ENCODE results near the gene SLC22A3. TPM values are rescaled to one million over a fixed set of nuclear protein-coding genes. Genes with fewer than 3 reads are reported as not detected.

SLC22A3 gene
- total RNA-seq, 1 experiment from 2014 or later: 0.09 TPM

DNA sequence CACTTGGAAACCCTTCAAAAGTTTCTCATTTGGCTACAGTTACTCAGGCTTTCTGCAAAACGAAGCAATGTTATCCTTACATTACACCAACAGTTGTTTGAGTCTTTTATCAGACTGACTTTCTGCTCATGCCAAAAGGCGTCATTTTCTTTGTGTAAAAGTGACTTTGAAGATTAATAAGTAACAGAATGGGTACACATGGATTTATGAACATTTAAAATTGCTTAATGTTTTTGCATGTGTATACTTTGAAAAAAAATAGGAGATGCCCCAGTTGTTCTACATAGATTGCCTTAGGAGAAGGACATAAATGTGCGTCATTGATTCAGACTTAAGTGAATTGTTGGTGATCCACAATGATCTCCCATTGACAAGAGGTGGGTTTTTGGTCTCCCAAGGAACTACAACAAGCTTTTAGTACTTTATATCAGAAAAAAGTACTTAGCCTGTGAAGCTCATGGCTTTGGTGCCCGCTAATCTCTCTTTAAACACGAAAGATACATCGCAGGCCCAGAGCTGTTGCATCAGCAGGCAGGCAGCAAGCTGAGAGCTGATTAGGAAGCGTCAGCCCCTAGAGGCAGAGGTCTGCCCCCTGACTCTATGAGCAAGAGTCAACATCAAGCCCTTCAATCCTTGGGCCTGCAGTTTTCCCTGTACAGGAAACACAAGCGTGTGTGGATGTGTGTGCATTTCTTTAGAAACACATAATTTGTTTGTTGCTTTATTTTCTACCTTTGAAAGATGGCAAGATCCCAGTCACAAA lies 45.9 kb downstream of the SLC22A3 start:
- Mint-ChIP-seq H3K4me3 (ENCODE audit: unreplicated experiment) (no peak overlapping the region), H3K27me3 (ENCODE audit: insufficient read depth, unreplicated experiment) (no peaks in the 10 kb centered on the region), H3K36me3 (ENCODE audit: insufficient read depth, unreplicated experiment) (no peaks in the 10 kb centered on the region), H3K4me1 (ENCODE audit: insufficient read depth, unreplicated experiment) (peaks cover 37% of the 10 kb centered on the region), H3K27ac (ENCODE audit: low read depth, unreplicated experiment) (no peak overlapping the region), H3K9me3 (ENCODE audit: unreplicated experiment) (no peaks in the 10 kb centered on the region)
- no TSS peak for BruUV-seq (replicated peaks)
- DNase-seq (ENCODE audit: unreplicated experiment): no peak
- POLR2A ChIA-PET: interaction anchor here (0.7 to 1.0 kb wide), 2 partner anchors 16 to 253 kb away, joined by 3 read pairs; no protein-coding TSS in a partner anchor
- CTCF ChIA-PET: interaction anchor here (0.6 kb wide), 1 partner anchor 450 kb away, joined by 3 read pairs; no protein-coding TSS in a partner anchor
- intact Hi-C loops (cut with micrococcal nuclease): no loop called here
- TF ChIP-seq CTCF (IDR thresholded peaks at IDR 0.05; ENCODE audit: unreplicated experiment): no peak

- POLR2A ChIA-PET: interaction anchor here (0.7 to 1.0 kb wide), 3 partner anchors 17 to 253 kb away, joined by 3 to 4 read pairs (median 3); no protein-coding TSS in a partner anchor
- CTCF ChIA-PET: interaction anchor here (0.6 kb wide), 1 partner anchor 250 kb away, joined by 3 read pairs; no protein-coding TSS in a partner anchor
- Mint-ChIP-seq H3K4me1 (ENCODE audit: insufficient read depth, unreplicated experiment) (peaks cover 38% of the 10 kb centered on the region), H3K4me3 (ENCODE audit: unreplicated experiment) (no peak overlapping the region), H3K36me3 (ENCODE audit: insufficient read depth, unreplicated experiment) (no peaks in the 10 kb centered on the region), H3K9me3 (ENCODE audit: unreplicated experiment) (no peaks in the 10 kb centered on the region), H3K27ac (ENCODE audit: low read depth, unreplicated experiment) (no peak overlapping the region), H3K27me3 (ENCODE audit: insufficient read depth, unreplicated experiment) (no peaks in the 10 kb centered on the region)
- TF ChIP-seq CTCF (IDR thresholded peaks at IDR 0.05; ENCODE audit: unreplicated experiment): no peak
- intact Hi-C loops (cut with micrococcal nuclease): no loop called here
- DNase-seq (ENCODE audit: unreplicated experiment): no peak
- no TSS peak for BruUV-seq (replicated peaks)
Observed at GRCh38 chr6:160394654-160395035, 46.5 kb downstream of the SLC22A3 start.

DNA sequence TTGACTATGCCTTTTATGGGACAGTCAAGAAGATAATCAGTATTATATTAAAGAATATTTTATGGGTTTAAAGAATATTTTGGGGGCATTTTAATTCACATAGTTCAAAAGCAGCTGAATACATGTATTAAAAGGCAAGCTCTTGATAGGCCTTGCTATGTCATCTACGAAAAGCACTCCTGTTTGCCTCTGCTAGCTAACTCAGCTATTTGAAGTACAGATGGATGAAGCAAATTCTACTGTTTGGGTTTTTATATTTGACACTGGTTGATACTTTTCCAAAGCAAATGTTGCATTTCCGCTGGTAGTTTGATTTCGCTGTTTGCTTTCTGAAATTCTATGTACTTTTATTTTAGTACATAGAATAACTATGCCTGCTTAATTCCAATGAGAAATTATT lies 47.0 kb downstream of the SLC22A3 start:
- H3K9me3 Mint-ChIP-seq (ENCODE audit: unreplicated experiment): no peaks in the 10 kb centered on the region
- H3K27ac Mint-ChIP-seq (ENCODE audit: low read depth, unreplicated experiment): no peak overlapping the region
- no TSS peak for BruUV-seq (replicated peaks)
- no peak for DNase-seq (ENCODE audit: unreplicated experiment)
- H3K4me1 Mint-ChIP-seq (ENCODE audit: insufficient read depth, unreplicated experiment): peaks cover 36% of the 10 kb centered on the region
- no peaks in the 10 kb centered on the region for H3K36me3 Mint-ChIP-seq (ENCODE audit: insufficient read depth, unreplicated experiment)
- H3K4me3 Mint-ChIP-seq (ENCODE audit: unreplicated experiment): no peak overlapping the region
- ChIA-PET CTCF (interaction anchor here (0.6 kb wide), 1 partner anchor 251 kb away, joined by 3 read pairs; no protein-coding TSS in a partner anchor), POLR2A (interaction anchor here (0.7 to 1.0 kb wide), 2 partner anchors 60 to 254 kb away, joined by 3 to 4 read pairs; no protein-coding TSS in a partner anchor)
- TF ChIP-seq CTCF (IDR thresholded peaks at IDR 0.05; ENCODE audit: unreplicated experiment): no peak
- intact Hi-C loops (cut with micrococcal nuclease): no loop called here
- no peaks in the 10 kb centered on the region for H3K27me3 Mint-ChIP-seq (ENCODE audit: insufficient read depth, unreplicated experiment)

DNA sequence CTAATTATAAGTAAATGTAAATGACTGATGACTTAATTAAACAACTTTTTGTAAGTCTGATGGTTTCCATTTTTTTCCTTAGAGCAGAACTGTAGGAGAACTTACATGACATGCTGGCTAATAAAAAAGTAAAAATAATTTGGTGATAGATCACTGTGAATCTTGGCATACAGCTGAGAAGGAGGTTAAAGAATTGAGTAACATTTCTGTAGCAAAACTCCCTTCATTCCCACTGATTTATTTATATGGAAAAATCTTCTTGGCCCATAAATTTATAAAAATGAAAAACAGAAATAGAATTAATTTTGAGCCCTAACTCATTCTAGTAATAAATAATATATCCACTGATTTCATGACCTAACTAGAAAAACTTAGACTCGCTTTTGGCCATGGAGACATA lies 48.1 kb downstream of the SLC22A3 start:
- H3K27ac Mint-ChIP-seq (ENCODE audit: low read depth, unreplicated experiment): no peak overlapping the region
- CTCF ChIA-PET: no interaction called here

More for the DNA sequence above, 48.1 kb downstream of the SLC22A3 start:
- POLR2A ChIA-PET: interaction anchor here (1.3 kb wide), 1 partner anchor 17 kb away, joined by 3 read pairs; no protein-coding TSS in a partner anchor
- BruUV-seq (replicated peaks): no TSS peak
- Mint-ChIP-seq H3K27me3 (ENCODE audit: insufficient read depth, unreplicated experiment) (no peaks in the 10 kb centered on the region), H3K9me3 (ENCODE audit: unreplicated experiment) (peaks cover 9% of the 10 kb centered on the region), H3K4me1 (ENCODE audit: insufficient read depth, unreplicated experiment) (peaks cover 36% of the 10 kb centered on the region), H3K4me3 (ENCODE audit: unreplicated experiment) (no peak overlapping the region), H3K36me3 (ENCODE audit: insufficient read depth, unreplicated experiment) (no peaks in the 10 kb centered on the region)
- intact Hi-C loops (cut with micrococcal nuclease): no loop called here
- no peak for TF ChIP-seq CTCF (IDR thresholded peaks at IDR 0.05; ENCODE audit: unreplicated experiment)
- no peak for DNase-seq (ENCODE audit: unreplicated experiment)

Data from MCF 10A (cell line).